HepG2 (cell line): ENCODE measurements around the gene TCF3. TPM values are rescaled to one million over a fixed set of nuclear protein-coding genes. Genes with fewer than 3 reads are reported as not detected.
A peak's percentile ranks its signal among the peaks of the same experiment; 100 is the strongest.

ENCODE experiments used
- DZIP1 ChIP-seq: sonication (generic); formaldehyde crosslinking; IDR thresholded peaks from 2 replicates; pipeline ENCODE4 v1.5.0; 2020; ENCODE audit warnings: mild to moderate bottlenecking, missing genetic modification reagents
- EP300 ChIP-seq, 3 experiments: sonication (generic) in 1 of 3; formaldehyde crosslinking in 1 of 3; IDR thresholded peaks; 2 replicates each; pipeline versions ENCODE4 v1.5.1 to v1.6.1; 2011 to 2020; ENCODE audit warnings: low read depth in 2 of 3, low read length in 2 of 3, borderline replicate concordance in 1 of 3, improper control_type of control experiment in 1 of 3, mild to moderate bottlenecking in 1 of 3, missing genetic modification reagents in 1 of 3, moderate library complexity in 1 of 3
- KDM3A ChIP-seq: IDR thresholded peaks from 2 replicates; pipeline ENCODE4 v1.6.1; 2018; ENCODE audit warnings: low read depth, missing compliant biosample characterization
- MIER3 ChIP-seq: IDR thresholded peaks from 2 replicates; pipeline ENCODE4 v1.6.1; 2016; ENCODE audit warnings: missing compliant biosample characterization, borderline replicate concordance
- PCBP1 ChIP-seq: fragments of 200-400 bp; formaldehyde crosslinking; IDR thresholded peaks from 2 replicates; pipeline ENCODE4 v1.6.1; 2017; ENCODE audit warnings: mild to moderate bottlenecking, low read depth, low read length, borderline replicate concordance
- POLR2AphosphoS2 ChIP-seq: IDR thresholded peaks from 2 replicates; pipeline ENCODE4 v1.6.1; 2011; ENCODE audit warnings: low read depth, low read length, improper control_type of control experiment
- RBFOX2 ChIP-seq: fragments of 200-400 bp; formaldehyde crosslinking; IDR thresholded peaks from 2 replicates; pipeline ENCODE4 v1.6.1; 2017; ENCODE audit warnings: low read depth, mild to moderate bottlenecking, low read length
- SIN3A ChIP-seq: IDR thresholded peaks from 2 replicates; pipeline ENCODE4 v1.6.1; 2011; ENCODE audit warnings: low read depth, mild to moderate bottlenecking, control low read depth, low read length, borderline replicate concordance
- SIX1 ChIP-seq: sonication (generic); formaldehyde crosslinking; IDR thresholded peaks from 2 replicates; pipeline ENCODE4 v1.4.0; 2020; ENCODE audit warnings: missing genetic modification reagents, borderline replicate concordance
- SNAI1 ChIP-seq: sonication (generic); formaldehyde crosslinking; IDR thresholded peaks from 2 replicates; pipeline ENCODE4 v1.5.0; 2020; ENCODE audit warnings: mild to moderate bottlenecking, missing genetic modification reagents, borderline replicate concordance
- SOX5 ChIP-seq: IDR thresholded peaks from 2 replicates; pipeline ENCODE4 v1.6.1; 2016; ENCODE audit warnings: borderline replicate concordance
- TCF7 ChIP-seq: sonication (generic); IDR thresholded peaks from 2 replicates; pipeline ENCODE4 v1.6.1; 2016; ENCODE audit warnings: antibody characterized with exemption, low read depth
- TEAD2 ChIP-seq: sonication (generic); formaldehyde crosslinking; IDR thresholded peaks from 2 replicates; pipeline ENCODE4 v1.9.0; 2021; ENCODE audit warnings: missing genetic modification reagents
- TFAP4 ChIP-seq: sonication (generic); IDR thresholded peaks from 2 replicates; pipeline ENCODE4 v1.6.1; 2016; ENCODE audit warnings: low read depth, borderline replicate concordance
- THAP9 ChIP-seq: sonication (generic); formaldehyde crosslinking; IDR thresholded peaks from 2 replicates; pipeline ENCODE4; 2020; ENCODE audit warnings: missing genetic modification reagents, mild to moderate bottlenecking, borderline replicate concordance
- ZNF251 ChIP-seq: sonication (generic); formaldehyde crosslinking; IDR thresholded peaks from 2 replicates; pipeline ENCODE4 v1.9.0; 2021; ENCODE audit warnings: mild to moderate bottlenecking, missing genetic modification reagents
- ZNF790 ChIP-seq: sonication (generic); formaldehyde crosslinking; IDR thresholded peaks from 2 replicates; pipeline ENCODE4 v1.8.0; 2022; ENCODE audit warnings: missing genetic modification reagents, mild to moderate bottlenecking, borderline replicate concordance
- ZNF839 ChIP-seq: sonication (generic); formaldehyde crosslinking; IDR thresholded peaks from 2 replicates; pipeline ENCODE4 v1.4.0; 2020; ENCODE audit warnings: missing genetic modification reagents, mild to moderate bottlenecking, borderline replicate concordance
- ZSCAN31 ChIP-seq: sonication (generic); formaldehyde crosslinking; IDR thresholded peaks from 2 replicates; pipeline ENCODE4 v1.5.0; 2020; ENCODE audit warnings: low read depth, mild to moderate bottlenecking, missing genetic modification reagents
- polyA plus RNA-seq, 8 experiments: library from polyadenylated mRNA; depleted of rRNA in 3 of 8; stranded (reverse) in 7 of 8; unstranded in 1 of 8; fragments of >200 nt; fragmentation: Illumina TruSeq in 4 of 8; extraction: Trizol in 4 of 8; gene quantifications; 2 replicates each; pipeline versions ENCODE4 v1.2.1 to v1.2.3, GENCODE V29; 2011 to 2016; ENCODE audit warnings: low read depth in 4 of 8, missing spikeins in 1 of 8, mixed read lengths in 1 of 8; ENCODE audit not compliant: insufficient read depth in 1 of 8
- total RNA-seq, 5 experiments: library from RNA; depleted of rRNA; stranded (reverse); fragments of >200 nt; fragmentation: Illumina TruSeq; extraction: Trizol; gene quantifications; 2 replicates each; pipeline ENCODE4 v1.2.3, GENCODE V29; 2016; ENCODE audit warnings: low read depth in 1 of 5

Gene TCF3
- total and polyA plus RNA-seq, 2 of the 13 experiments (the other 11 are each of a cell fraction or from before 2014, with no cell fraction given): 51.4 to 53.2 TPM

GRCh38 chr19:1605236-1606137 is 46.9 kb downstream of the TCF3 start, which contains the start of gene UQCR11 (continued):
- TF ChIP-seq ZNF251 (CRISPR knock-in tag) (no peak), MIER3 (peak; percentile 41), TEAD2 (no peak), TCF7 (no peak; the same call in 1 of the 2 replicates), THAP9 (CRISPR knock-in tag) (peak; percentile 67), SNAI1 (CRISPR knock-in tag) (0 out of 2 replicates have a peak, but pooled peaks have one; percentile 43), KDM3A (CRISPR knock-in tag) (no peak), SIN3A (peak; percentile 80; the same call in 1 of the 2 replicates), PCBP1 (no peak), EP300 (IDR thresholded peaks at IDR 0.05; ENCODE audit: low read depth in 2 of 2, low read length in 2 of 2) (0 out of 4 replicates have a peak, but pooled peaks of 1 of the 2 experiments have one; percentile 4), EP300 (CRISPR knock-in tag; IDR thresholded peaks at IDR 0.05; ENCODE audit: borderline replicate concordance) (peak; percentile 15; the same call in 1 of the 2 replicates), RBFOX2 (peak; percentile 86), ZNF790 (CRISPR knock-in tag) (0 out of 2 replicates have a peak, but pooled peaks have one; percentile 20), POLR2AphosphoS2 (no peak), SIX1 (CRISPR knock-in tag) (0 out of 2 replicates have a peak, but pooled peaks have one; percentile 13), DZIP1 (0 out of 2 replicates have a peak, but pooled peaks have one; percentile 37), TFAP4 (peak; percentile 80; the same call in 1 of the 2 replicates), ZNF839 (CRISPR knock-in tag) (no peak), ZSCAN31 (CRISPR knock-in tag) (no peak; the same call in none of the 2 replicates), SOX5 (no peak)
